Activated gamma-delta T cell treated with Interleukin-2 at 50 U/mL for 16 hours (primary cell): ENCODE data around the gene KCNK3.
"Not testable (repeated sequence)": the region's sequence is repeated elsewhere in the genome, so short reads cannot be mapped to it uniquely, and the experiment has no call there.

Experiments used
- DNase-seq: peaks from one replicate; pipeline ENCODE4 v3.0.0-alpha.2; 2020

The KCNK3 gene

DNA sequence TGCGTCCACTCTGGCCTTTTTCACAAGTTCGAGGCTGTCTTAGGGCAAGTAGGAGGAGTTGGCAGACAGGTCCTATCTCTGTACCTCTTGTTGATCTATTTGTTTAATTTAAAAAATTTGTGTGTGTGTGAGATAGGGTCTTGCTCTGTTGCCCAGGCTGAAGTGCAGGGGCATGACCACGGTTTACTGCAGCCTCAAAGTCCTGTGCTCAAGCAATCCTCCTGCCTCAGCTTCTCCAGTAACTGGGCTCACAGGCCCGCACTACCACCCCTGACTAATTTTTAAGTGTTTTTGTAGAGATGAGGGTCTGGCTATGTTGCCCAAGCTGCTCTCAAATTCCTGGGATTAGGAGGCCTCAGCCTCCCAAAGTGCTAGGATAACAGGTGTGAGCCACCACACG is 67.3 kb downstream of the KCNK3 start:
- no peak for DNase-seq

DNA sequence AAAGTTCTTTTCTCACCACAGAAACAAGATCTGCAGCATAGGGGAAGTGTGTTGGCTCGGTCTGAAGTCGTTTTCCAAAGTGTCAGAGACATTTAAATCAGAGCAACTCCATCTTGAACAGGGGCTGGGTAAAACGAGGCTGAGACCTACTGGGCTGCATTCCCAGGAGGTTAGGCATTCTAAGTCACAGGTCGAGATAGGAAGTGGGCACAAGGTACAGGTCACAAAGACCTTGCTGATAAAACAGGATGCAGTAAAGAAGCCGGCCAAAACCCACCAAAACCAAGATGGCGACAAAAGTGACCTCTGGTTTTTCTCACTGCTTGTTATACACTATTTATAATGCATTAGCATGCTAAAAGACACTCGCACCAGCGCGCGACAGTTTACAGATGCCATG is 68.5 kb downstream of the KCNK3 start:
- not testable (repeated sequence) for DNase-seq

DNA sequence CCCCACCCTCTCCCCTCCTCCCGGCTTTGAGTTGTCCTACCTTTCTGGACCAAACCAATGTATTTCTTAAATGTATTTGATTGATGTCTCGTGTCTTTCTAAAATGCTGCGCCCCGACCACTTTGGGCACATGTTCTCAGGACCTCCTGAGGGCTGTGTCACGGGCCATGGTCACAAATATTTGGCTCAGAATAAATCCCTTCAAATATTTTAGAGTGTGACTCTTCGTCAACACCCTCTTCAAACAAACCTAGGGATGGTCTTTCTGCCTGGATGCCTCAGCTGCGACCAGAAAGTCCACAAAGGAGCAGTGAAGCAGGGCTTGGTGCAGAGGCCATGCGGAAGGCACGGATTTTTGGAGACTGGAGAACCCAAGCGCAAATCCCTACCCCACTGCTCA is 70.5 kb downstream of the KCNK3 start:
- no peak for DNase-seq

DNA sequence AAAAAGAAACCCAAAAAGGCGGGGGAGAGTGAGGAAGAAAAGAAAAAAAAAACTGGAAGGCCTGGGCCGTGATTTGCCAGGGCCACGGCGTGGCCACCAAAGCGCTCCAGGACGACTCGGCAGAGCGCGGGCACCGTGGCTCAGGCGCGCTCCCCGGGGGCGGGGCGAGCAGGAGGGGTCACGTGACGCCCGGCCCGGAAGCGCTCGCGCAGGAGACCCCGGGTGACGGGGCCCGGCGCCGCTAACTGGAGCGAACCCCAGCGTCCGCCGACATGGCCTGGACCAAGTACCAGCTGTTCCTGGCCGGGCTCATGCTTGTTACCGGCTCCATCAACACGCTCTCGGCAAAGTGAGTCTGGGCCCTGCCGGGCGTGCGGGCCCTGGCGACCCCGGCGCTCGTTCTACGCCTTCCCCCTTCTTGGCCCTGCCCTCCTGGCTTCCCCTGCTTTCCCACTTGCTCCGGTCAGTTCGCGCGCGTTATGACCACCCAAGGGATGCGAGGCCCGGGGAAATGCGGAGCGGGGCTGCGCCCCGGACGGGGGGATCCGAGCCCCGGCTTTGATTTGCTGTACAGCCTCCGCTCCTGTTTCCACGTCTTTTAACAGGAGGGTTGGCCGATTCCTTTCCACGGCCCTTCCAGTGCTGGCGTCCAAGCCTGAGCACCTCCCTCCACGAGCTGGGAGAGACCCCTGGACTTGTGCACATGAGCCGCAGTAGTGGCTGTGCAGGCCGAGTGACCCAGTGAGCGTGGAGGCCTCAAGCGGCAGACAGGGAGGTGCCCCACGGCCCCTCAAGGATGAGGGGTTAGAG is 71.8 kb downstream of the KCNK3 start, which contains the start of gene SLC35F6:
Gene SLC35F6 (plus strand): TSS at position 207 of the 810 bp plus-strand sequence. CDS start 66 bp downstream, at position 273.
- DNase-seq, result peak; percentile 83

DNA sequence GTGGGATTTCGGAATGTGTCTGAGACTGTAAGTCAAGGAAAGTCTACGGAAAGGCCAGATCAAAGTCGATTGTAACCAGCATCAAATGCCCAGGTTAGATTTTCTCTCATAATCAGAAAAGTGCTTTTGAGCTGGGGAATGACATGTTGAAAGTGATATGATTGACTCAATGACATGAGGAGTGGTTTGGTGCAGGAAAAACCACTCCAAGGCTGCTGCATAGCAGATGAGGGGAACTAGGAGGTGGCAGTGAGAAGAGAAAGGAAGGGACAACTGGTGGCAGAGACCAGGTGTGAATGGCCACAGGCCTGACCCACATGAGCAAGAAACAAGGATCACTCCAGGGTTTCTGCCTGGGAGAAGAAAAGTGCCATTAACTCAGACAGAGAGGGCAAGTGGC is 72.4 kb downstream of the KCNK3 start:
- no peak for DNase-seq

DNA sequence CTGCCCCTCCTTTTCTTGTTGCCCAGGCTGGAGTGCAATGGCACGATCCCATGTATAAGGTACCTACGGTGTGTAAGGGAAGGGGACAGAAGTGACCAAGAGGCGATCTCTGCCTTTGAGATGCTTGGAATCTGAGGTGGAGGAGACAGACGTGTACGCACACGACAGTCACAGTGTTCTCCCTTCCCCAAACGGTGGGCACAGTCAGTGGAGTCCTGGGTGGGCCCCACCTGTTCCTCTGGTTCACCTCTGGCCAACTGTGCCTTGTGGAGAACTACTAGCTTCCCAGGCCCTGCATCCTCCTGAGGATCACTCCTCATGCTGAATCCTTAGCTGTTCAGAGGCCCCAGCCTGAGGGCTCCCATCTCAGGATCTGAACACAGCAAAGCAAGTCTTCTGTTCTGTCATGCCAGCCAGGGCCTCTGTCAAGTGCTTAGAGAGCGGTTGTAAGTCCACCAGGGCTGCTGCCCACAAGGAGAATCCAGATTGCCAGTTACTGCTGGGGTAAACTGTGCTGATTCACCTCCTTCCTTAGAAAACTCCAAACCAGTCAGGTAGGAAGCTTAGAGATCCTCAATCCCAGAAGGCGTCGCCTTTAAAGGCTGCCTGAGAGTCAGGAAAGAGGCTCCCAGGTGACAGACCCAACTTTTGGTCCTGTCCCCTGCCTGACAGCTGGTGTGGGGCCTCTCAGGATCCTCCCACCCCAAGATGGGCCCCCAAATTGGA is 73.1 kb downstream of the KCNK3 start:
- DNase-seq, result no peak

DNA sequence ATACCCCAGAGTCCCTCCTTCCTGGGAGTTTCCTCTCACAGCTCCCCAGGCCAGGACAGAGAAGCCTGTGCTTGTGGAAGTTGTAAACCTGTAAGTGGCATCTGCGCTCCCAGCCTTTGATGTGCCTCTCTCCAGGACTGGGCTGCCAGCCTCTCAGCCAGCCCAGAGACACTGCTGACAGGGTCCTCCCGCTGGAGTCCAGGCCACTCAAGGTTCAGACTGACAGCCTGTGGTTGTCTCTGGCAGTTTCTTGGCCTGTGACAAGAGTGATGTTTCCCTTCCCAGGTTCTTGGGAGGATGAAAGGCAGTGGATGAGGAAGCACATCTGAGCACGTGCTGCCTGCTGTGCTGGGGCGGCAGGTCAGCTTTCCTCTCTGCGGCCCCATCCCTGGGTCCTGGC is 74.6 kb downstream of the KCNK3 start:
- DNase-seq, result no peak

DNA sequence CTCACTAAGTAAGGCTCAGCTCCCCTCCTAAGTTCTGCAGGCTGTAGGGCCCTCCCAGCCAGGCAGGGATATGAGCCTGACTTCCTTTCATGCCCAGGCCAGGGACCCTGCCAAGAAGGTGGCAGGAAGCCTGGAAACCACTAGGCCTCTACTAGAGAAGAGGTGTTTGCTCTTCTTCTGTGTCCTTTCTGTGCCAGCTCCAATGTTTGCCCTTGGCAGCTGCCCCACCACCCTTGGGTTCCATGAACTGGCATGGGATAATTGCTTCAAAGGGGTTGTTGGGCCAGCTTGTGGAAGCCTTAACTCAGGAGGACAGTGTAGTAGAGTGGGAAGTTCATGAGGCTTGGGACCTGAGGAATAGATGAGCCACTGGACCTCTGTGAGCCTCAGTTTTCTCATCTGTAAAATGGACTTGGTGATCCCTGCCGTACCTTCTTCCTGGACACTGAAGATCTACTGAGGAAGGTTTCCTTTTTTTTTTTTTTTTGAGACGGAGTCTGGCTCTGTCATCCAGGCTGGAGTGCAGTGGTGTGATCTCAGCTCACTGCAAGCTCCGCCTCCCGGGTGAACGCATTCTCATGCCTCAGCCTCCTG is 75.5 kb downstream of the KCNK3 start:
- no peak for DNase-seq

DNA sequence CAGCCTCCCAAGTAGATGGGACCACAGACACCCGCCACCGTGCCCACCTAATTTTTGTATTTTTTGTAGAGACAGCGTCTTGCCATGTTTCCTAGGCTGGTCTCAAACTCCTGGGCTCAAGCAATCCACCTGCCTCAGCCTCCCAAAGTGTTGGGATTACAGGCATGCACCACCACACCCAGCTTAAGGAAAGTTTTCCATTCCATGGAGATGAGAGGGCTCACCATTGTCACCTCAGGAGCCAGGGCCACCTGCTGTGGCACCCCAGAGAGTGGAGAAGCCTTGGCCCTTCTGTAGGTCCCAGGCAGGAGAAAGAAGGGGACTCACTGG is 76.2 kb downstream of the KCNK3 start:
- no peak for DNase-seq

DNA sequence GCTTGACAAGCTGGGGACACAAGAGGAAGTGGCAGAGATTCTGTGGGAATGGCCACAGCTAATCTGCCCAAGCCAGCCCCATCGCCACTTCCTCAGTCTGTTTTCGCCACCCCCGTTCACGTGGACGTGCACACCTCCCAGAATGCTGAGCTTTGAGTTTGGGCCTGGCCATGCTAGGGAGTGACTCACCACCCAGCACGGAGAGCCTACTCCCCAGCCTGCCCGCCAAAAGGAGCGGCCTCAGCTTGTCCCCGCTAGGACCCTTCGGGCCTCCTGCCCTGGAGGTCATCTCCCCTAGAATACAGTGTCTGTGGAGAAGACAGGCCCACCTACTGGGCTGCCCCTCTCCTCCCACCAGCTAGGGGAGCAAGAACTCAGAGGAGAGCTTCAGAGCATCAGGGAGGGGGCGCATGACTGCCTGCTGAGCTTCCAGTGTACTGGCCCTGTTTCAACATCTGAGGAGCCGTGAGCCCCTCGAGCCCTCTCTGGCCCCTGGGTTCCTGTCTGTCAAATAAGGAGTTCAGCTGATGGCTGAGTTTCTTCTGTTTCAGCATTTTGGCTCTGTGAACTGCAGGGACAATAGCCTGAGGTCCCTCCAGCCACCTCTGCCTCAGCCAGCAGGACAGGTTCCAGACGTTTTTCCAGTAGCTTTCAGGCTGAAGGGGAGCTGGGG is 76.7 kb downstream of the KCNK3 start:
- DNase-seq, result no peak

DNA sequence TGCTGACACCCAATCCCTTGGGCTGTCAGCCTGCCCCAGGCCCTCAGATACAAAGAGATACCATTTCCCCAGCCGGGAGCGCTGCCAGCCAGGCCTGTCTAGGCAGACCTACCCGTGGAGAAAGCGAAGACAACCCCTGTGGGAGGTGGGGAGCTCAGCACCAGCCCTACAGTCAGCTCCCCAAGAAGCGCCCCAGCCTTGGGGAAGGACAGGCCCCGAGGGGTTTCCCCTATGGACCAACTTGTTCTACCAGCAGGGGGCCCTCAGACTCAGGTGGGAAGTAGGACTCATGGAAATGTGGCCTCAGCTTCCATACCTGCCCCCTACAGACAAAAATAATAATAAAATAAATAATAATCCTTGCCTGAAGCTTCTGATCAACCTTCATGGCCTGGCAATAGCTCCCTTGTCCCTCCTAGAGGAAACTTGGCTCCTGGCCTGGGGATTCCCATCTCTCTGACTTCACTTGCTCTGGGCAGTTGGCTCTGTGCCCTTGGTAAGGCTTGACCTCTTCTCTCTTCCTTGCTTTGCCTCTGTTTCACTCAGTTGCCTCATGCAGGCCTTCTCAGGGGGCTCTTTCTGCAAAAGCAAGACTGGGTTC is 78.6 kb downstream of the KCNK3 start:
- no peak for DNase-seq

DNA sequence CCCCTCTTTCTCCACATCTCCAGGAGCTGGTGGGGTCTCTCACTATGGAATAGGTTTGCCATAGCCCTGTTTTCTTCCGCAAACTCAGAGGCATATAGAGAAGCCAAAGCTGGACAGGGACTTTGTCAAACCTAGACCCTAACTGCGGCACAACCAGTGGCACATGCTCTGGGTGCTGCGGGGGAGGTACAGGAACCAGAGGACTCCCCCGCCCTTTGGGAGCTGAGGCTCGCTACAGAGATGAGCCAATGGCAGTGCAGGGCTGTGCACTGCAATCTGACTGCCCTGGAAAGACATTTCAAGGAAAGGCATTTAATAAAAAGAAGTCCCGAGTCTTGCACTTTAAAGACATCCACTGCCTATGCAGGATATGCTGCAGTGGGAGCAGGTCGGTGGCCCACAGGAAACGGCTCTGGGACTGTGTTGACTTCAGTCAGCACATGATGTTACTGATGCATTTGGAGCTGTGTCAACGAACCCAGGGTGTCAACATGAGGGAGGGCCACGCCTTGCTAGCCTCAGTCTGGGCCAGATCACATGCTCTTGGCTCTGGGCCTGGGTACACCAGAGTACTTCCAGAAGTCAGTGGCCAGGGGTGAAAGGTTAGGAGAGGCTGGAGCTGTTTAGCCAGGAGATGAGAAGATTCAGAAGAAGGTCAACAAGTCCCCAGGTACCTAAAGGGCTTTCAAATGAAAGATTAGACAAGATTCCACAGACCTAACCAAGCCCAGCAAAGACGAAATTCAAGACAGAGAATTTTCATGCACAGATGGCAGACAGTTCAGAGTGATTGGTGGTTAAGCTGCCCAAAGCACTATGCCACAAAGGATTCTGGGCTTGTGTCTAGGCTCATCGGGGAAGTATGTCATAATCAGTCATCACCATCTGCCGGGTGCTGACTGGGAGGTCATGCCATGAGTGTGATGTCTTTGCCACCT is 79.8 kb downstream of the KCNK3 start:
- peak; percentile 24 for DNase-seq

DNA sequence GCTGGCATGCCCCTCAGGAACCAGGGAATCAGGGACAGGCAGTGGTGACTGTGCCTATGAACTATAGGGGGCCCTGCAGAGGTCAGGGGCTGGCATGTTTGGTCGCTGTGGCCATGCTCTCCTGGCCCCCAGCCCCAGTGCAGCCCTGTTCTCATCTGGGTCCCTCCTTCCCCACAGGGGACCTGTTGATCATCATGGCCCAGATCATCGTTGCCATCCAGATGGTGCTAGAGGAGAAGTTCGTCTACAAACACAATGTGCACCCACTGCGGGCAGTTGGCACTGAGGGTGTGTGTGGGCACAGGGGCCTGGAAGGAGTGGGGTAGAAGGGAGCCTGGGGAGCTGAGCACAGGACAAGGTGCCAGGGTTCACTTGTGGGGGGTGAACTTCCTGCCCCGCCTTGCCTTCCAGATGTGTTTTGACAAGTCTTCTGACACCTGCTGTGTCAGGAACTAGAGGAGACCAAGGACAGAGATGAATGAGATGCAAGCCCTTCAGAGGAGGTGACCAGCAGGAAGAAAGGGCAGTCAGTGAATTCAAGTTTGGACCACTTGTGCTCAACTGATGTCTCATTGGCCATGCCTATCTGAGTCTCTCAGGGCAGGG is 83.8 kb downstream of the KCNK3 start:
- DNase-seq, result no peak

DNA sequence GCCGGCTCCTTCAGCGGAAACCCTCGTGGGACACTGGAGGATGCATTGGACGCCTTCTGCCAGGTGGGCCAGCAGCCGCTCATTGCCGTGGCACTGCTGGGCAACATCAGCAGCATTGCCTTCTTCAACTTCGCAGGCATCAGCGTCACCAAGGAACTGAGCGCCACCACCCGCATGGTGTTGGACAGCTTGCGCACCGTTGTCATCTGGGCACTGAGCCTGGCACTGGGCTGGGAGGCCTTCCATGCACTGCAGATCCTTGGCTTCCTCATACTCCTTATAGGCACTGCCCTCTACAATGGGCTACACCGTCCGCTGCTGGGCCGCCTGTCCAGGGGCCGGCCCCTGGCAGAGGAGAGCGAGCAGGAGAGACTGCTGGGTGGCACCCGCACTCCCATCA is 85.6 kb downstream of the KCNK3 start:
- DNase-seq, result no peak

DNA sequence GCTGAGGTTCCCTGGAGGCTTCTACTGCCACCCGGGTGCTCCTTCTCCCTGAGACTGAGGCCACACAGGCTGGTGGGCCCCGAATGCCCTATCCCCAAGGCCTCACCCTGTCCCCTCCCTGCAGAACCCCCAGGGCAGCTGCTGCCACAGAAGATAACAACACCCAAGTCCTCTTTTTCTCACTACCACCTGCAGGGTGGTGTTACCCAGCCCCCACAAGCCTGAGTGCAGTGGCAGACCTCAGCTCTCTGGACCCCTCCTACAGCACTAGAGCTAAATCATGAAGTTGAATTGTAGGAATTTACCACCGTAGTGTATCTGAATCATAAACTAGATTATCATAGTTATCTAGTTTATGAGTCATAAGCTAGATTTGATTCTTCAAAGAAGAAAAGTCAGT is 86.0 kb downstream of the KCNK3 start:
- no peak for DNase-seq

DNA sequence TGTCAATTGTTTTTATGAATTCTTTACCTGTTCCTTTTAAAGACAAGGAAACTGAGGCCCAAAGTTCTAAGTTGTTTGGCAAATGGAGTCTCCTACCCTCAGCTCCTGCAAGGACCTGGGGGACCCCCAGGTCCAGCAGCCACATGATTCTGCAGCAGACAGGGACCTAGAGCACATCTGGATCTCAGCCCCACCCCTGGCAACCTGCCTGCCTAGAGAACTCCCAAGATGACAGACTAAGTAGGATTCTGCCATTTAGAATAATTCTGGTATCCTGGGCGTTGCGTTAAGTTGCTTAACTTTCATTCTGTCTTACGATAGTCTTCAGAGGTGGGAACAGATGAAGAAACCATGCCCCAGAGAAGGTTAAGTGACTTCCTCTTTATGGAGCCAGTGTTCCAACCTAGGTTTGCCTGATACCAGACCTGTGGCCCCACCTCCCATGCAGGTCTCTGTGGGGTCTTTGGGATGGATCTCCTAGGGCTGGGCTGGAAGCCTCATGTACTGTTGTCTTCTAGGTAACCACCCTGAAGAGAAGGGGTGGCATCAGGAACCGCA is 87.8 kb downstream of the KCNK3 start:
- DNase-seq, result no peak
